HEK293T (cell line): Measurements from ENCODE around the gene EXOC6B.
"Not testable (repeated sequence)": the region's sequence is repeated elsewhere in the genome, so short reads cannot be mapped to it uniquely, and the experiment has no call there.

Experiments
- CTCF ChIA-PET: fragments of 350-600 bp; formaldehyde crosslinking; extraction: SDS; loops from one replicate; lab custom pipeline; 2021; ENCODE audit warnings: antibody characterized with exemption, inconsistent platforms; lab: Yijun Ruan, JAX
- POLR2A ChIA-PET: fragments of 350-600 bp; formaldehyde crosslinking; extraction: SDS; loops from one replicate; lab custom pipeline; 2020; ENCODE audit warnings: antibody characterized with exemption, inconsistent platforms; lab: Yijun Ruan, JAX
- DNase-seq: peaks from one replicate; pipeline ENCODE4 v3.0.0; 2012; ENCODE audit warnings: mixed read lengths; ENCODE audit errors: extremely low spot score
- ARNT ChIP-seq: fragments of 450-650 bp; IDR thresholded peaks from 2 replicates; pipeline ENCODE4 v1.6.1; 2017; ENCODE audit warnings: mild to moderate bottlenecking
- BHLHE40 ChIP-seq: fragments of 450-650 bp; IDR thresholded peaks from 2 replicates; pipeline ENCODE4 v1.6.1; 2016; ENCODE audit warnings: mild to moderate bottlenecking, moderate library complexity, borderline replicate concordance
- CTBP1 ChIP-seq: fragments of 450-650 bp; IDR thresholded peaks from 2 replicates; pipeline ENCODE4 v1.6.1; 2016; ENCODE audit warnings: borderline replicate concordance
- ELF4 ChIP-seq: fragments of 450-650 bp; IDR thresholded peaks from 2 replicates; pipeline ENCODE4 v1.6.1; 2017; ENCODE audit warnings: antibody characterized with exemption
- FOXA1 ChIP-seq: fragments of 450-650 bp; IDR thresholded peaks from 2 replicates; pipeline ENCODE4 v1.6.1; 2016; ENCODE audit warnings: mild to moderate bottlenecking
- FOXK2 ChIP-seq: fragments of 450-650 bp; IDR thresholded peaks from 2 replicates; pipeline ENCODE4 v1.6.1; 2016; ENCODE audit warnings: mild to moderate bottlenecking
- FOXM1 ChIP-seq: fragments of 450-650 bp; IDR thresholded peaks from 2 replicates; pipeline ENCODE4 v1.6.1; 2017; ENCODE audit warnings: mild to moderate bottlenecking, borderline replicate concordance
- HDGF ChIP-seq: fragments of 450-650 bp; IDR thresholded peaks from 2 replicates; pipeline ENCODE4 v1.6.1; 2017; ENCODE audit warnings: antibody characterized with exemption, borderline replicate concordance
- L3MBTL2 ChIP-seq: fragments of 450-650 bp; conservative IDR thresholded peaks from 2 replicates; pipeline ENCODE4 v1.6.1; 2016; ENCODE audit warnings: mild to moderate bottlenecking
- LEF1 ChIP-seq: fragments of 450-650 bp; IDR thresholded peaks from 2 replicates; pipeline ENCODE4 v1.6.1; 2017; ENCODE audit warnings: mild to moderate bottlenecking, borderline replicate concordance
- NFRKB ChIP-seq: fragments of 450-650 bp; IDR thresholded peaks from 2 replicates; pipeline ENCODE4 v1.6.1; 2016; ENCODE audit warnings: mild to moderate bottlenecking, moderate library complexity
- SP1 ChIP-seq: fragments of 450-650 bp; IDR thresholded peaks from 2 replicates; pipeline ENCODE4 v1.6.1; 2017
- SUZ12 ChIP-seq: fragments of 450-650 bp; IDR thresholded peaks from 2 replicates; pipeline ENCODE4 v1.6.1; 2016; ENCODE audit warnings: mild to moderate bottlenecking
- TARDBP ChIP-seq: fragments of 450-650 bp; IDR thresholded peaks from 2 replicates; pipeline ENCODE4 v1.6.1; 2016
- ZNF384 ChIP-seq: fragments of 450-650 bp; IDR thresholded peaks from 2 replicates; pipeline ENCODE4 v1.6.1; 2016
- TF ChIP-seq, protein P1 (sequence below): fragments of 450-650 bp; IDR thresholded peaks from 2 replicates; pipeline ENCODE4 v1.6.1; 2016

The EXOC6B gene

DNA sequence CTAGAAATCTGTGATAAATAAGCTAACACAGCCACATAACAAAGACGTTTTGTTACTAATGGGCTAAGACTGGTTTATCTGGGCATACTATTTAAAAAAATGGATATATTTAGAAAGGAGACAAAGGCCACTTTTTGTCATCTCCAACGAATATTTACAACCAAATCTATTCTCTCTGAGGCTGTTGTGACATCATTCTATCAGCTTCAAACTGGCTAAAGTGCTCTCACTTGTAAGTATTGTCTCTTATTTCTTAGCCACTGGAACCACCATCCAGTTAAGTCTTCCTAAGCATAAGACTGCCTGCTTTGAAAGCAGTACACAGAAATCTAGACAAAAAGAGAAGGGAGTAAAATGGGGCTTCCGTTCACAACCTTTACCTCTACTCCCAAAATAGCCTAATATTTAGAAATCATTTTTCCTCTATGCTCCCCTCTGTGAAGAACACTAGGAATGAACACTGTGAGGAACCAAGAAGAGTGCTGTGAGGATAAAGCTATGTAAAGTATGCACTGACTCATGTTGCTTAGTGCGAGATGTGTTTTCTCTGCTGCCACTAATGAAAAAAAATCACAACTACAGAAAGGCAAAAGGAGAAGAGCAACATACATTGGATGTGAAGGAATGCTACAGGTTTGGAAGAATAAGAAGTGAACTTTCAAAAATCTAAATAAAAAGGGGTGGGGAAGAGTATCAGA, 264.1 kb downstream of the EXOC6B start:
- ChIA-PET CTCF (interaction anchor here (0.6 kb wide), 1 partner anchor 157 kb away, joined by 3 read pairs; no protein-coding TSS in a partner anchor), POLR2A (no interaction called here)
- DNase-seq, result no peak
- TF ChIP-seq ARNT, result no peak

DNA sequence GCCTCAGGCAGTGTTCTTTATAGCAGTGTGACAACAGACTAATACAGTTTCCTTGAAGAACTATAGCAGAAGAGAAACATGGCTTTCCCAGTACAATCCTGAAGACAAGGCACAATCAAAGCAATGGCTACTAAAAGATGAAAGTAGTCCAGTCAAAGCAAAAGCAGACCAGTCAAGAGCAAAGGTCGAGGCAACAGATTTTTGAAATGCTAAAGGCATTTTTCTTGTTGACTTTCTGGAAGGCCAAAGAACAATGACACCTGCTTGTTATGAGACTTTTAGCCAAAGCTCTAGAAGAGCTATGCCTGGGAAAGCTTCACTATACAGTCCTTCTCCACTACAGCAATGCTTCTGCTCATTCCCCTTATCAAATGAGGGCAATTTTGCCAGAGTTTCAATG, 269.9 kb downstream of the EXOC6B start:
- no peak for TF ChIP-seq HDGF
- TF ChIP-seq, protein P1, sequence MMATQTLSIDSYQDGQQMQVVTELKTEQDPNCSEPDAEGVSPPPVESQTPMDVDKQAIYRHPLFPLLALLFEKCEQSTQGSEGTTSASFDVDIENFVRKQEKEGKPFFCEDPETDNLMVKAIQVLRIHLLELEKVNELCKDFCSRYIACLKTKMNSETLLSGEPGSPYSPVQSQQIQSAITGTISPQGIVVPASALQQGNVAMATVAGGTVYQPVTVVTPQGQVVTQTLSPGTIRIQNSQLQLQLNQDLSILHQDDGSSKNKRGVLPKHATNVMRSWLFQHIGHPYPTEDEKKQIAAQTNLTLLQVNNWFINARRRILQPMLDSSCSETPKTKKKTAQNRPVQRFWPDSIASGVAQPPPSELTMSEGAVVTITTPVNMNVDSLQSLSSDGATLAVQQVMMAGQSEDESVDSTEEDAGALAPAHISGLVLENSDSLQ, result no peak
- no peak for TF ChIP-seq ARNT
- TF ChIP-seq FOXM1, result no peak
- CTCF ChIA-PET, result no interaction called here
- no peak for DNase-seq
- POLR2A ChIA-PET, result no interaction called here

DNA sequence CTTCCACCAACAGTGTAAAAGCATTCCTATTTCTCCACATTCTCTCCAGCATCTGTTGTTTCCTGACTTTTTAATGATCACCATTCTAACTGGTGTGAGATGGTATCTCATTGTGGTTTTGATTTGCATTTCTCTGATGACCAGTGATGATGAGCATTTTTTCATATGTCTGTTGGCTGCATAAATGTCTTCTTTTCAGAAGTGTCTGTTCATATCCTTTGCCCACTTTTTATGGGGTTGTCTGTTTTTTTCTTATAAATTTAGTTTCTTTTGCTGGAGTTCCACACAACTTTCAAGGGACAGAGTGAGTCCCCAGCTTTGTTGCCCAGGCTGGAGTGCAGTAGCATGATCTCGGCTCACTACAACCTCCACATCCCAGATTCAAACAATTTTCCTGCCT, 270.5 kb downstream of the EXOC6B start:
- DNase-seq, CTCF ChIA-PET, POLR2A ChIA-PET: not testable (repeated sequence)

DNA sequence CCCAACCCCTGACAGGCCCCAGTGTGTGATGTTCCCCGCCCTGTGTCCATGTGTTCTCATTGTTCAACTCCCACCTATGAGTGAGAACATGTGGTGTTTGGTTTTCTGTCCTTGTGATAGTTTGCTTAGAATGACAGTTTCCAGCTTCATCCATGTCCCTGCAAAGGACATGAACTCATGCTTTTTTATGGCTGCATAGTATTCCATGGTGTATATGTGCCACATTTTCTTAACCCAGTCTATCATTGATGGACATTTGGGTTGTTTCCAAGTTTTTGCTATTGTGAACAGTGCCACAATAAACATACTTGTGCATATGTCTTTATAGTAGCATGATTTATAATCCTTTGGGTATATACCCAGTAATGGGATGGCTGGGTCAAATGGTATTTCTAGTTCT, 270.9 kb downstream of the EXOC6B start:
- CTCF ChIA-PET, POLR2A ChIA-PET, DNase-seq: not testable (repeated sequence)

DNA sequence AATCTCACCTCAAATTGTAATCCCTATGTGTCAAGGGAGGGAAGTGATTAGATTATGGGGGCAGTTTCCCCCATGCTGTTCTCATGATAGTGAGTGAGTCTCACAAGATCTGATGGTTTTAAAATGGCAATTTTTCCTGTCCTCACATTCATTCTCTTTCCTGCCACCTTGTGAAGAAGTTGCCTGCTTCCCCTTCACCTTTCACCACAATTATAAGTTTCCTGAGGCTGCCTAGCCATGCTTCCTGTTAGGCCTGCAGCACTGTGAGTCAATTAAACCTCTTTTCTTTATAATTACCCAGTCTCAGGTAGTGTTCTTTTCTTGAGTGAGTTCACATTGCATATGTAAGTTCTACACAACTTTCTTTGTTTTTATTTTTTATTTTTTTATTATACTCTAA, 271.5 kb downstream of the EXOC6B start:
- ChIA-PET CTCF (no interaction called here), POLR2A (no interaction called here)
- no peak for DNase-seq
- TF ChIP-seq SP1 (no peak), FOXM1 (no peak), TARDBP (no peak), ZNF384 (no peak), BHLHE40 (no peak), SUZ12 (no peak), NFRKB (no peak), LEF1 (no peak), ELF4 (no peak), ARNT (no peak), FOXK2 (no peak), HDGF (no peak), CTBP1 (no peak), L3MBTL2 (no peak), FOXA1 (no peak)
- TF ChIP-seq, protein P1, result no peak

DNA sequence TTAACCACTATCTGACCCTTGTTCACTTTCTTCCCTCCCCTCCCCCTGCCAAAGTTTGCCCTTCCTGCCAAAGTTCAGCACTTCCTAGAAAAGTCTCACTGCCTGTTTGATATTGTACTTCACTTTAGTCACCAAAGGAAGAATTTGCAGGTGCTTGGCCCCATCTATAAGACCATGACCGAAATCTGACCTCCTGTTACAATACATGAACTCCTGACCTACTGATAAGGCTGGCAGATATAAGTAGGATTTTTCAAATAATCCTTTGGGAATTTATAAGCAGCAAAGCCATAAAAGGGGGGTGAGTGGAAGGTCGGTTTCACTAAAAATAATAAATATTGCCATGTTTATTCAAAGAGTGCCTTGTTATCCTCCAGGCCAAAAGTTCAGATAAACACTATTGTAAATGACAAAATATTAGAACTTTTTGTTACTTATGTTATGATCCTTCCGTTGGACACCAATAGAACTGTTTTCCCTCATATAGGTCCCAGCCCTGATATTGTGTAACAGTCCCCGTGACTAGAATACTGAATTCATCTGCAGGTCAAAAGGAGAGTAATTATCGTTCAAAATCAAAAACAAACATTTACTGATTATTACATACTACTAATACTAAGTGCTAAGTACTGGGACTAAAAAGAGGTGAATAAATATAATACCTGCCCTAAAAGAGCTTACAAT, 277.6 kb downstream of the EXOC6B start:
- ChIA-PET POLR2A (no interaction called here), CTCF (no interaction called here)
- no peak for TF ChIP-seq NFRKB
- no peak for TF ChIP-seq LEF1
- no peak for TF ChIP-seq SUZ12
- DNase-seq, result no peak

DNA sequence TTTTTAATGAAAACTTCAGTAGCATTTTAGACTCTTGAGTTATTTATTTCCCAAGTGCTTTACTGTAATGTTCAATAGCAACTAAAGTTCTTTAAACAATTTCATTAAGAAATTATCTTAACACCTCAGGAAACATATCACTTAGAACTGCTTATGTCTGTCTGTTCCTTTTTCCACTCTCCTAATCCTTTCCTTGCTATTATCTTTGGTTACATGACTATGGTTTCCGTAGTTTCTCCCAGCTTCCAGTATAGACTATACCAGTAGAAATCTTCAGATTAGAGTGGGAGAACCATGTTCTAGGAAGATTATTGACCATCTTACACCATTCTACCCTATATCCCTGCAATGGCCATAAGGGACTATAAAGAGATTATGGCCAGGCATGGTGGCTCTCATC, 280.0 kb downstream of the EXOC6B start:
- CTCF ChIA-PET, result no interaction called here
- POLR2A ChIA-PET, result no interaction called here
- DNase-seq, result no peak
- no peak for TF ChIP-seq HDGF
- no peak for TF ChIP-seq FOXK2
- TF ChIP-seq NFRKB, result no peak
- TF ChIP-seq TARDBP, result no peak
- no peak for TF ChIP-seq SP1
- TF ChIP-seq CTBP1, result no peak
- TF ChIP-seq FOXM1, result no peak
- no peak for TF ChIP-seq LEF1
- TF ChIP-seq ELF4, result no peak
- TF ChIP-seq, protein P1, result no peak
- TF ChIP-seq BHLHE40, result no peak
- TF ChIP-seq FOXA1, result no peak
- no peak for TF ChIP-seq ZNF384
- no peak for TF ChIP-seq SUZ12
- TF ChIP-seq L3MBTL2, result no peak
- TF ChIP-seq ARNT, result no peak
